Cardiac septum (tissue), 1 donor: ENCODE results near the gene MTAP. TPM values are rescaled to one million over a fixed set of nuclear protein-coding genes. Genes with fewer than 3 reads are reported as not detected.

Source experiments
- DNase-seq: peaks from one replicate; pipeline ENCODE4 v3.0.0-alpha.2; 2020; ENCODE audit warnings: low spot score
- intact Hi-C: fragments of 100-400 bp; cut with DNase I; formaldehyde crosslinking; loops from one replicate; pipeline ENCODE4 v1.14.0; 2022
- total RNA-seq: library from RNA; stranded (reverse); fragmentation: NEBNext Ultra II Directional; extraction: Animal tissue kit (Norgen Biotek cat#: 25700); gene quantifications from one replicate; pipeline ENCODE4 v1.2.1, GENCODE V29; 2021
- donor health status: DM: no; HTN: no; CAD: no.

The MTAP gene
- total RNA-seq, 1 donor from 2014 or later, result 13.0 TPM

GRCh38 chr9:21890696-21891095 lies 88.3 kb downstream of the MTAP start:
- DNase-seq, result no peak
- intact Hi-C loops, result no loop called here

- intact Hi-C loops, result no loop called here
- DNase-seq, result no peak
These were observed 99.1 kb downstream of the MTAP start for GRCh38 chr9:21901546-21901945.

- intact Hi-C loops, result no loop called here
These were observed 99.7 kb downstream of the MTAP start for GRCh38 chr9:21902136-21902535.

GRCh38 chr9:21903380-21903965 lies 101.0 kb downstream of the MTAP start:
- intact Hi-C loops, result no loop called here
- no peak for DNase-seq

More at GRCh38 chr9:21902136-21902535, 99.7 kb downstream of the MTAP start:
- no peak for DNase-seq

GRCh38 chr9:21904371-21904770 lies 101.9 kb downstream of the MTAP start:
- intact Hi-C loops, result no loop called here
- no peak for DNase-seq

GRCh38 chr9:21904776-21905175 lies 102.3 kb downstream of the MTAP start:
- DNase-seq, result no peak
- intact Hi-C loops, result no loop called here

GRCh38 chr9:21906213-21906612 lies 103.8 kb downstream of the MTAP start:
- no peak for DNase-seq
- intact Hi-C loops, result no loop called here

GRCh38 chr9:21906881-21907280 lies 104.4 kb downstream of the MTAP start:
- intact Hi-C loops, result no loop called here
- DNase-seq, result no peak

- DNase-seq, result no peak
- intact Hi-C loops, result no loop called here
These were observed 117.2 kb downstream of the MTAP start for GRCh38 chr9:21919377-21920362.

- no peak for DNase-seq
- intact Hi-C loops, result no loop called here
These were observed 121.3 kb downstream of the MTAP start for GRCh38 chr9:21923694-21924093.

GRCh38 chr9:21927752-21928151 lies 125.3 kb downstream of the MTAP start:
- intact Hi-C loops, result no loop called here
- no peak for DNase-seq

- intact Hi-C loops, result no loop called here
- no peak for DNase-seq
These were observed 129.0 kb downstream of the MTAP start for GRCh38 chr9:21931428-21931827.

- intact Hi-C loops, result no loop called here
These were observed 130.8 kb downstream of the MTAP start for GRCh38 chr9:21933281-21933680.

GRCh38 chr9:21933865-21934264 lies 131.4 kb downstream of the MTAP start:
- intact Hi-C loops, result no loop called here
- no peak for DNase-seq

More at GRCh38 chr9:21933281-21933680, 130.8 kb downstream of the MTAP start:
- DNase-seq, result no peak

GRCh38 chr9:21935631-21936030 lies 133.2 kb downstream of the MTAP start:
- intact Hi-C loops, result no loop called here
- no peak for DNase-seq

- no peak for DNase-seq
- intact Hi-C loops, result no loop called here
These were observed 133.7 kb downstream of the MTAP start for GRCh38 chr9:21936161-21936560.

GRCh38 chr9:21941337-21941995 lies 139.0 kb downstream of the MTAP start:
- intact Hi-C loops, result no loop called here

GRCh38 chr9:21943464-21943863 lies 141.0 kb downstream of the MTAP start:
- intact Hi-C loops, result no loop called here
- no peak for DNase-seq

More at GRCh38 chr9:21941337-21941995, 139.0 kb downstream of the MTAP start:
- no peak for DNase-seq

GRCh38 chr9:21945606-21946005 lies 143.2 kb downstream of the MTAP start:
- intact Hi-C loops, result no loop called here
- DNase-seq, result no peak

- DNase-seq, result no peak
- intact Hi-C loops, result no loop called here
These were observed 156.4 kb downstream of the MTAP start for GRCh38 chr9:21958833-21959232.
